SU-DHL-6 (cell line): ENCODE measurements around the gene SFRP5.

Experiments
- H2AFZ ChIP-seq: fragments of 200-600 bp; sonication (generic); 2 replicates; pipeline ENCODE4 v1.6.1; 2014; ENCODE audit warnings: low read depth, mild to moderate bottlenecking, moderate library complexity, mixed read lengths, antibody characterized with exemption, low read length; ENCODE audit not compliant: severe bottlenecking
- H3F3A ChIP-seq: fragments of 200-600 bp; shearing (Covaris generic); 2 replicates; pipeline ENCODE4 v1.6.0; 2016; ENCODE audit warnings: antibody characterized with exemption, mild to moderate bottlenecking; ENCODE audit not compliant: insufficient read depth
- H3K27ac ChIP-seq: fragments of 200-600 bp; sonication (generic); 2 replicates; pipeline ENCODE4 v1.5.1; 2016; ENCODE audit warnings: low read depth, mild to moderate bottlenecking, low read length, moderate library complexity, mixed read lengths
- H3K27me3 ChIP-seq: fragments of 200-600 bp; sonication (generic), shearing (Covaris generic); 2 replicates; pipeline ENCODE4 v1.6.0; 2014; ENCODE audit warnings: mild to moderate bottlenecking, low read length
- H3K36me3 ChIP-seq: fragments of 200-600 bp; sonication (generic); 2 replicates; pipeline ENCODE4 v1.6.1; 2014; ENCODE audit warnings: mild to moderate bottlenecking, low read length, mixed read lengths
- H3K4me2 ChIP-seq: fragments of 300-600, 200-600 bp; shearing (Covaris generic), sonication (generic); 2 replicates; pipeline ENCODE4 v1.6.0; 2014; ENCODE audit warnings: low read length, low read depth, mild to moderate bottlenecking; ENCODE audit not compliant: poor library complexity, severe bottlenecking
- H3K4me3 ChIP-seq: fragments of 200-600 bp; sonication (generic); 2 replicates; pipeline ENCODE4 v1.5.1; 2014; ENCODE audit warnings: antibody characterized with exemption, low read length, mild to moderate bottlenecking, mixed read lengths; ENCODE audit not compliant: insufficient read depth, poor library complexity, severe bottlenecking
- H3K79me2 ChIP-seq: fragments of 200-600 bp; sonication (generic); 2 replicates; pipeline ENCODE4 v1.6.1; 2014; ENCODE audit warnings: mild to moderate bottlenecking, low read length, moderate library complexity; ENCODE audit not compliant: insufficient read depth
- H3K9ac ChIP-seq: fragments of 200-600 bp; sonication (generic); 2 replicates; pipeline ENCODE4 v1.7.0; 2014; ENCODE audit warnings: mild to moderate bottlenecking, low read length
- H3K9me2 ChIP-seq: fragments of 200-600 bp; sonication (generic); replicated peaks from 2 replicates; pipeline ENCODE4 v1.6.1; 2014; ENCODE audit warnings: low read length; ENCODE audit not compliant: insufficient read depth
- H3K9me3 ChIP-seq: fragments of 200-600 bp; sonication (generic); 2 replicates; pipeline ENCODE4 v1.6.1; 2014; ENCODE audit warnings: low read length, mixed read lengths; ENCODE audit not compliant: insufficient read depth
- H4K20me1 ChIP-seq: fragments of 200-600 bp; sonication (generic); 2 replicates; pipeline ENCODE4 v1.6.1; 2014; ENCODE audit warnings: low read depth, mild to moderate bottlenecking, antibody characterized with exemption, low read length, moderate library complexity, mixed read lengths
- EZH2phosphoT487 ChIP-seq: fragments of 200-600 bp; sonication (generic), shearing (Covaris generic); conservative IDR thresholded peaks from 2 replicates; pipeline ENCODE4 v1.6.1; 2018; ENCODE audit warnings: mild to moderate bottlenecking, antibody characterized with exemption, low read length, moderate library complexity, mixed read lengths
- TF ChIP-seq, protein P1 (sequence below): fragments of 200-600 bp; sonication (generic); IDR thresholded peaks from one replicate; pipeline ENCODE4 v1.5.1; 2017; ENCODE audit warnings: antibody characterized with exemption, mild to moderate bottlenecking, low read length, moderate library complexity; ENCODE audit not compliant: insufficient read depth, poor library complexity, severe bottlenecking

Gene SFRP5

DNA sequence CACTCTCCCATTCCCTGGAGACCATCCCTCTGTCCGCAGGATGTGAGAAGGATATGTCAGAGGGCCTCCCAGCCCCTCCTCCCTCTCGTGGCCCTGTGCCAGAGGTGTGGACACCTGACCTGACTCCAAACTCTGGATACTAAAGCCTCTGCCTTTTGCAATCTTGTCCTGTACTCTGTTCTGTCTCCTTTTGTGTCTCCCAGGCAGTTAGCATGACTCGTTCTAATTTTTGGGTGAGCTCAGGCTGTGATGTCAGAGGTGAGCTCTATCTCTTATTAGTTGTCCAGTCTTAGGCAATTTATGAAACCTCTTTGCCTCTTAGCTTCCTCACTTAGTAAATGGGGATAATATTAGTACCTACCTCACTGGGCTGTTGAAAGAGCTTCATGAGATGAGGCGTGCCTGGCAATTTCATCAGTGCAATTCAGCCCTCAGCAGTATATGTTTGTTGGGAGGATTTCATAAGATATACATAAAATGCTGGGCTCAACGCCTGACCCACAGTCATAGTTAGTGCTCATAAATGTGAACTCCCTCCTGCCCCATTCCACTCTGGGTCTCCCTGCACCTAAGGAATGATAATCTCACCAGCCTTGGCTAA, 47.4 kb downstream of the SFRP5 start:
- no peaks in the 10 kb centered on the region for H3F3A ChIP-seq
- no peaks in the 10 kb centered on the region for H3K9me3 ChIP-seq
- no peak overlapping the region for H3K4me2 ChIP-seq
- no peak overlapping the region for H3K4me3 ChIP-seq
- H2AFZ ChIP-seq = no peak overlapping the region
- H3K27me3 ChIP-seq = no peaks in the 10 kb centered on the region
- TF ChIP-seq, protein P1, sequence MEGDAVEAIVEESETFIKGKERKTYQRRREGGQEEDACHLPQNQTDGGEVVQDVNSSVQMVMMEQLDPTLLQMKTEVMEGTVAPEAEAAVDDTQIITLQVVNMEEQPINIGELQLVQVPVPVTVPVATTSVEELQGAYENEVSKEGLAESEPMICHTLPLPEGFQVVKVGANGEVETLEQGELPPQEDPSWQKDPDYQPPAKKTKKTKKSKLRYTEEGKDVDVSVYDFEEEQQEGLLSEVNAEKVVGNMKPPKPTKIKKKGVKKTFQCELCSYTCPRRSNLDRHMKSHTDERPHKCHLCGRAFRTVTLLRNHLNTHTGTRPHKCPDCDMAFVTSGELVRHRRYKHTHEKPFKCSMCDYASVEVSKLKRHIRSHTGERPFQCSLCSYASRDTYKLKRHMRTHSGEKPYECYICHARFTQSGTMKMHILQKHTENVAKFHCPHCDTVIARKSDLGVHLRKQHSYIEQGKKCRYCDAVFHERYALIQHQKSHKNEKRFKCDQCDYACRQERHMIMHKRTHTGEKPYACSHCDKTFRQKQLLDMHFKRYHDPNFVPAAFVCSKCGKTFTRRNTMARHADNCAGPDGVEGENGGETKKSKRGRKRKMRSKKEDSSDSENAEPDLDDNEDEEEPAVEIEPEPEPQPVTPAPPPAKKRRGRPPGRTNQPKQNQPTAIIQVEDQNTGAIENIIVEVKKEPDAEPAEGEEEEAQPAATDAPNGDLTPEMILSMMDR = no peak
- no peak for TF ChIP-seq EZH2phosphoT487
- no peak overlapping the region for H3K9ac ChIP-seq
- no peaks in the 10 kb centered on the region for H3K79me2 ChIP-seq
- no peak overlapping the region for H3K27ac ChIP-seq
- H3K36me3 ChIP-seq = no peaks in the 10 kb centered on the region
- H4K20me1 ChIP-seq = no peaks in the 10 kb centered on the region
- H3K9me2 ChIP-seq = no peaks in the 10 kb centered on the region

DNA sequence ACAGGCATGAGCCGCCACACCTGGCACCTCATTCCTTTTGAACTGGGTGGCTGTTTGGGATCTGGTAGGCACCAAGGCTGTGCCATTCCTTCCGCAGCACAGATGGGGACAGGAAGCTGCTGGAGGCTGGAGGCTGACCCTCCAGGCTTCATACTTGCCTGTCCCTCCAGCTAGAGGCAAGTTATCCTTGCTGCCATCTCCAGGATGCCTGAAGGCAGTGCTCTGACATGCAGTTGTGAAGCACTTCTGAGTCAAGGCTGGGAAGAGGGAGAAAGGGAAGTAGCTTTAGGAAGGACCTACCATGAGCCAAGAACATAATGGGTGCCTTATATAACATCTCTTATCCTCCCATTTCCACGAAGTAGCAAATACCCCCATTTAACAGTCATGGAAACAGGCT, 48.8 kb downstream of the SFRP5 start:
- H3K9me2 ChIP-seq = no peaks in the 10 kb centered on the region
- TF ChIP-seq, protein P1 = no peak
- no peak for TF ChIP-seq EZH2phosphoT487
- H3K36me3 ChIP-seq = no peaks in the 10 kb centered on the region
- H3K9ac ChIP-seq = no peak overlapping the region
- H2AFZ ChIP-seq = no peak overlapping the region
- no peaks in the 10 kb centered on the region for H3F3A ChIP-seq
- H4K20me1 ChIP-seq = no peaks in the 10 kb centered on the region
- no peak overlapping the region for H3K27ac ChIP-seq
- H3K4me2 ChIP-seq = no peak overlapping the region
- no peaks in the 10 kb centered on the region for H3K27me3 ChIP-seq
- no peaks in the 10 kb centered on the region for H3K79me2 ChIP-seq
- no peak overlapping the region for H3K4me3 ChIP-seq
- no peaks in the 10 kb centered on the region for H3K9me3 ChIP-seq

DNA sequence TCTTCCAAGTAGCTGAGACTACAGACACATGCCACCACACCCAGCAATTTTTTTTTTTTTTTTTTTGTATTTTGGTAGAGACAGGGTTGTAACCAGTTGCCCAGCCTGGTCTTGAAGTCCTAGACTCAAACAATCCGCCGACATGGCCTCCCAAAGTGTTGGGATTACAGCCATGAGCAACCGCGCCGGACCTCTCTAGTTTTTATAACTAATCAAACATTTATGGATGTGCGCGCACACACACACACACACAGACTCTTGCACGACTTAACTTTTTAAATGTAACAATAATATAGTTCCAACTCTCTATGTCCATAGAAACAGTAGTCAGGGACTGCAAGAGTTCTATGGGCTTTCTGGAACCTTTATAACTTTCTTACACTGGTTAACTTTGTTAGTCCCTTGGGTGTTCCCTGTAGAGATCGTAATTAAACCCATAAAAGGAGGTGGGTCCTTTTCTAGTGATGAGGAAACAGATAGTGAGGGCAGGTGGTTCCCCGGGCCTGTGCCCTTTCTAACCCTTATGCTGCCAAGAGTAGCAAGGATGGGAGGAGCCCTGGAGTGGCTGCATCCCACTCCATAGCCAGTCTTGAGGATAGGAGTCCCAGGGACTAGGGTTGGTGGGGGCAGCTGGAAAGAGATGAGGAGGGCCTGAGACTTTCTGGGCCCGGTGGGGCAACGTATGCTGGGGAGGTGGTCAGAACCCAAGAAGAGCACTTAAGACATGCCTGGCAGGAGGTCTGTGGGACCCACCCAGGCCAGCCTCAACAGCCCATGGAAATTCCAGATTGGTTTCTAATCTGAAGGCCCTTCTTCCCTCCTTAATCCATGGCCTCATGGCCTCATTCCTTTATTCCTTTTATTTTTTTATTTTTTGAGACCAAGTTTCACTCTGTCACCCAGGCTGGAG, 49.7 kb downstream of the SFRP5 start:
- no peak overlapping the region for H2AFZ ChIP-seq
- H3K9ac ChIP-seq = no peak overlapping the region
- H3K36me3 ChIP-seq = no peaks in the 10 kb centered on the region
- TF ChIP-seq EZH2phosphoT487 = no peak
- TF ChIP-seq, protein P1 = no peak
- H3K4me3 ChIP-seq = no peak overlapping the region
- H4K20me1 ChIP-seq = no peaks in the 10 kb centered on the region
- no peak overlapping the region for H3K27ac ChIP-seq
- no peaks in the 10 kb centered on the region for H3F3A ChIP-seq
- H3K79me2 ChIP-seq = no peaks in the 10 kb centered on the region
- H3K9me2 ChIP-seq = no peaks in the 10 kb centered on the region
- no peak overlapping the region for H3K4me2 ChIP-seq
- H3K9me3 ChIP-seq = no peaks in the 10 kb centered on the region
- no peaks in the 10 kb centered on the region for H3K27me3 ChIP-seq
